Measurements from ENCODE around the gene CRY1. TPM values are rescaled to one million over a fixed set of nuclear protein-coding genes. Genes with fewer than 3 reads are reported as not detected.

The CRY1 gene
- polyA plus RNA-seq (ENCODE audit: insufficient read length in 4 of 4): 10 to 100 TPM; 25.3 to 35.7 (median 29.1) TPM

DNA sequence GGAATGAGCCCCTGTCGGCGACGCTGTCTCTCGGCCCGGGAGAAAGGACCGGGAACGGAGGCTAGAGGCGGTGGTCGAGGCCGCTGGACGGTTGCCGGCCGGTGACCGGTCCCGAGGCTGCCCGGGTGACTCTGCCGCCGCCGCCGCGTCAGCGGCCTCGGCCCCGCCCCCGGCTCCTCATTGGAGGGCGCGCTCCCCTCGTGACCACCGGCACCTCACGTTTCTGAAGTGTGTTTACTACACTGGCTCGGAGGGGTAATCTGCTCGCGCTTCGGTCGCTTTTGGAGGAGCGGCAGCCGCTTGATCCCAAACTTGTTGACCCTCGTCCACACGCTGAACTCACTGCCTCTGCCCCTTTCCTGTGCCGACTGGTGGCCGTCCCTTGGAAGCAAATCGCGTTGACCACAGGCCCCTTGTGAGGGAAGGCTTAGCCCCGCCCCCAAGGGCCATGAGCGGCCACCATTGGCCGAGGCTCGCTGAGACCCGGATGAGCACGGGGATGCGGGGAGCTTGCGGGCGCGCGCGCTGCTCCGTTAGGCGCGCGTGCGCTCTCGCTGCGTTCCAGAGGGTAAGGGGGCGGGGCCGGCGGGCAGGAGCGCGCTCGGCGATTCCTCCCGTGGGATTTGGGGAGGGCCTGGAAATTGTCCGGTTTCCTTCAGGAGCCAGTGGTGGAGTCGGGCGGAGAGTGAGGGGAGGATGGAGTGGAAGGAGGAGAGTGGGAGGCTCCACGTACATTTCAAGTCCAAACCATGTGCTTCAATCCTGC is at the start of gene CRY1:
Gene CRY1, minus strand, starts transcription at position 133 of the 766 bp plus-strand sequence. CDS start 588 bp downstream, outside the sequence.
- peak; percentile 95 to 99 (median 96) for DNase-seq (ENCODE audit: low read depth in 4 of 4, low spot score in 2 of 4)

DNA sequence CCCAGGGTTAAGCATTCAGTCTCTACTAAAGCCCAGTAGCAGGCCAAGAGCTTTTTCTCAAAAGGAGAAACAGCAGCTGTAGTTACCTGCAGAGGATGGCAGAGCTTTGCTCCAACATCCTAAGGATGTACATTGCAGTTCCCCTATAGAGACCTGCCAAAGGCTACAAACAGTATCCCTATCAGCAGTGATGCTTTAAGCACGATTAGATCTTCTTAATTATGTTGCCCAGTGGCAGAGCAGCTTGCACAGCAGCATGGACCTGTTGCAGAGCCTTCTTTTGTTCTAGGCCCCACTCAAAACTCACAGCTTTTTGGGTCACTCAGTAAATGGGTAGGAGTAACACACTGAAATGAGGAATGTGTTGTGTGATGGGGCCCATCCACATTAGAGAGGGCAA is 46.4 kb upstream of the CRY1 start:
- DNase-seq (ENCODE audit: low read depth in 4 of 4, low spot score in 2 of 4): no peak

DNA sequence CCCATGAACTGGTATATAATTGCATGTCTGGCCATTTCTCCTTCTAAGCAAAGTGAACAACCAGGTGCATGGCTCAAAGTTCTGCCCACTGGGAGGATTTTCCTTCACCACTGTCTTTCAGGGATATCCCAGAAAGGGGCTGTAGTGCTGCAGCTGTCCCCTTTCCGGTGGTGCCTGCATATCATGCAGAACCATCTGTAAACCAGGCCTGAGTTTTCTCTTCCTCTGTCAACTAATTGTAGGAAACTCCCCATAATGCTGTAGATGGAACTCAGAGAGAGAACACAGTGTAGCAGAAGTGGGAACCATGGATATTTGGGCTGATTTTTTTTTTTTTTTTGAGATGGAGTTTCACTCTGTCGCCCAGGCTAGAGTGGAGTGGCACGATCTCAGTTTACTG is 45.6 kb upstream of the CRY1 start:
- no peak for DNase-seq (ENCODE audit: low read depth in 4 of 4, low spot score in 2 of 4)

DNA sequence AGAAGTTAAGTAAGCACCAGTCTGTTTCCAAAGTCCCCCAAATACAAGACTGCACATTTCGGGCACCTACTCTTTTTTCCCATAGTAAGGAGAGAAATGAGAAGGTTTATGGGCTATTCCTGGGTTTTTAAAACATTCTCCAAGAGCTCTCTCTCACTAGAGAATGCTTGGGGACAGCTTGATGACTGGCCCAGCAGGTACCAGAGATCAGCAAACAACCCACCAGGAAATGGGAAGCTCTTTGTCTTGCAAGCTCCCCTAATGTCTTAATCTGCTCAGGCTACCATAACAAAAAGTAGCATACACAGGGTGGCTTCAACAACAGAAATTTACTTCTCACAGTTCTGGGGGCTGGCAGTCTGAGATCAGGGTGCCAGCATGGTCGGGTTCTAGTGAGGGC is 41.8 kb upstream of the CRY1 start:
- no peak for DNase-seq (ENCODE audit: low read depth in 4 of 4, low spot score in 2 of 4)

DNA sequence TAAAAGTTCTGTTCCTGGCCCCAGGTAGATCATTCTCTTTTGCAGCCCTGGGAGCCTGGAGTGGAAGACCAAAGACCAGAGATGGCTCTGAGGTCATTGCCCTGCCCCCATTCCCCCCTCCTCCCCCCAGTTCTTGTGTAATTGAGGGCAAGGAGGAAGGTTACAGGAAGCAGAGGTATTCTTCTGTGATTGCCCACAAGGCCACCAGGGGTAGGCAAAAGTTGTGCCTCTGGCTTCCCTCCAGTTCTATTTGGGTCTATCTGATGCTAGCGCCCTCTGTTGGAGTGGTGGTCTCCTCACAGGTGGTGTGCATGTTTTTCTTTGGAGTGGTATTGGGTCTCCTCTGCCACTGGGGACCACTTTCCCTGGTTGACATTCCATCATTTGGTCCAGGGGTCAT is 41.2 kb upstream of the CRY1 start:
- DNase-seq (ENCODE audit: low read depth in 4 of 4, low spot score in 2 of 4): no peak

DNA sequence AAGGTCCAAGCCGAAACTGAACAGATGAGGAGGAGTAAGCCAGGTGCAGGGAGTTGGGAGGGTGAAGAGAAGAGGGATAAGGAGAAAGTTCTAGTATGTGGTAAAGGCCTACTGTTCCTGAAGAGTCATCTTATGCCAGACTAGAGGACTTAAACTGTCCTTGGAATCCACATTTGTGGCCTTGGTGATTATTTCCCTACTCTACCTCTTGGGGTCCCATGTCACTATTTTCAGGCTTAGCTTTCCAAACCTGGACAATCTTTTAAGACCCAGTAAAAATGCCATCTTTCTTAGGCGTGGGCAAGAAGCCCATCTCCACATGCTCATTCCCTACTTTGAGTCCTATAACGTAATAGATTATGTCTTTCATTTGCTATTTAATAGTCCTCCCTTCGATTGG is 40.1 kb upstream of the CRY1 start:
- DNase-seq (ENCODE audit: low read depth in 4 of 4, low spot score in 2 of 4): no peak

DNA sequence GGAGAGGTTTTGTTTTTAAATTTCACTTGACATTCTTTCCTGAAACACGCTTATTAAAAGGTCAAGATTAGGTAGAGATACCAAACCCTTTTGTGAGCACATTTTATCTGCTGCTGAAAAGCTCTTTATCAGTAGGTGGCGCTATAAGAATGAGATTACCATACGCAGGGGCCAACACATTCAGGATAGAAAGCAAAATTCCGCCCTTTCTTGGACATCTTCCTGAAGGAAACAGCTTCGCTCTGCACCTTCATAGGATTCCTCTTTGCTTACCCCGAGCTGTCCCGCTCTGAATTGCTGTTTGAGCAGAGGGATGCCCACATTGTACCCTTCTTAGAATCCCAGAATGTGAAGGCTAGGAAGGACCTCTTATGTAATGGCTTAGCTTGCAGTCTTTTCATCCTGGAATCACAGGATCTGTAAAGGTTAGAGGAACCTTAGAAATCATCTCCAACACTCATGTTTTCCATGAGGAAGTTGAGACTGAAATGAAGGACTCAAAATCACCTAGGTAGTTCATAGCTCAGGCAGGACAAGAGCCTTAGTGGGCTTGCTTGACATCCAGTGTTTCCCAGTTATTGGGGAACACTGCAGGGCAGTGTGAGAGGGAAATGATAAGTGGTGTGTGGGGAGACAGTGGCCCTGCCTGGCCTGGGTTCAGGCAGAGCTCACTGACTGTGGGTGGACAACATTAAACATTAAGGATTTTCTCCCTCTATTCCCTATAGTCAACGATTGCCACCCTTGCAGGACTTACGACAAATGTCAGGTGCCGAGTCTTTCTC is 38.7 kb upstream of the CRY1 start:
- peak; percentile 18 to 51 (median 34) for DNase-seq (ENCODE audit: low read depth in 4 of 4, low spot score in 2 of 4)

DNA sequence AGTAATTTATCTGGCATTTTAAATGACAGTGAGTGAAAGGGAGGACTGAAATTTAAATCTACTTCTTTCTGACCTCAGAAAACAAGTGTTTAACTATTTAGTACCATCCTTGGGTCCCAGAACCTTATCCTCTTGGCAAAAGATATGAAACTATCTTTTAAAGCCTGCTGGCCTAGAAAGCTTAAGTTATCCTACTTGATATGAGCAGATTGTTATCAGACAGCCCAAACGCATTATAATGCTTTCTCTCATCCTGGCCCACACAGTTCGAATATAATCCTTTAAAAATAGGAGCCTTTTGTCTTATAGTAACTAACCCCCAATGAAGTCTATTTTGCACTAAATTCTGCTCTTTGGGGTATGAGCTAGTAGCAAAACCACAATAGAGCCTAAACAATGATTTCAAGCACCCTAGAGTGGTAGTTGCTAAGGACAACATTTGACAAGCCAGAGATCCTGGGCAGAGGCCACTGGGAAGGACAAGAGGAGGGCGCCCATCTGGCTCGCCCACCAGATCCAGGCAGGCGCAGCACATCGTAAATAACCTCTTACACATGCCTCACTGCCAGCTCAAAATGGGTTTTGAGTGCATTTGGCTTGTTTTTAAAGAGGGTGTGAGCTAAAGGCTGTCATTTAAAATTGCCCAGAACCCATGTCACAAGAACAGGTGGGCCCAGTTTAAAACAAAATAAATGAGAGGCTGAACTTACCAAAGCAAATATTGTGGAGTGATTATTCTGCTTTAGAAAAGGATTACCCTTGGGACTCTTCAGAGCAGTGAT is 37.7 kb upstream of the CRY1 start:
- DNase-seq (ENCODE audit: low read depth in 4 of 4, low spot score in 2 of 4): no peak

DNA sequence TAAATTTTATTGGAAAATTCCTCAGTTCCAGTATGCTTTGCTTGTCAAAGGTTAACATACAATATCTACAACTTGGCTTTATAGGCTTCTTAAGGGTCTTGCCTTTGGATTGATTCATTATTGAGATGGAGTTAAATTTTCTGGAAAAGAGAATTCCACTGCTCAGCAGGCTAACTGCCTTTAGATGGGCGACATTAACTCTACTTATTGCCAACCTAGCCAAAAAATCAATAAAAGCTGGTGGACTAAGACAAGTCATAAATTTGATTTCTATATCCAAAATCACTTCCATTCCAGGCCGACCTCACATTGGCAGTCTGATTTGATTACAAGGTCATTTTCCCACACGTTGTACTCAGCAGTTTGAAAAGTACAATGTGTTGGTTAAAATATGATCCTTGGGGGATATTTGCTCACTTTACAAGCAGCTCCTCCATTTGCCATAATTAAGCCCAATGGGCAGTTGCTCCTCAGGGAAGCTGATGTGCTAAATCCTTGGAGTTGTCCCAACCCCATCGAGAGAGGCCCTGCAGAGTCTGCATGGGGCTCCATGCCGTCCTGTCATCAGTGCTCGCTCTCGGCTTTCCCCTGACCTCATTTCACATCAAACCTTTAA is 36.1 kb upstream of the CRY1 start:
- DNase-seq (ENCODE audit: low read depth in 4 of 4, low spot score in 2 of 4): no peak

DNA sequence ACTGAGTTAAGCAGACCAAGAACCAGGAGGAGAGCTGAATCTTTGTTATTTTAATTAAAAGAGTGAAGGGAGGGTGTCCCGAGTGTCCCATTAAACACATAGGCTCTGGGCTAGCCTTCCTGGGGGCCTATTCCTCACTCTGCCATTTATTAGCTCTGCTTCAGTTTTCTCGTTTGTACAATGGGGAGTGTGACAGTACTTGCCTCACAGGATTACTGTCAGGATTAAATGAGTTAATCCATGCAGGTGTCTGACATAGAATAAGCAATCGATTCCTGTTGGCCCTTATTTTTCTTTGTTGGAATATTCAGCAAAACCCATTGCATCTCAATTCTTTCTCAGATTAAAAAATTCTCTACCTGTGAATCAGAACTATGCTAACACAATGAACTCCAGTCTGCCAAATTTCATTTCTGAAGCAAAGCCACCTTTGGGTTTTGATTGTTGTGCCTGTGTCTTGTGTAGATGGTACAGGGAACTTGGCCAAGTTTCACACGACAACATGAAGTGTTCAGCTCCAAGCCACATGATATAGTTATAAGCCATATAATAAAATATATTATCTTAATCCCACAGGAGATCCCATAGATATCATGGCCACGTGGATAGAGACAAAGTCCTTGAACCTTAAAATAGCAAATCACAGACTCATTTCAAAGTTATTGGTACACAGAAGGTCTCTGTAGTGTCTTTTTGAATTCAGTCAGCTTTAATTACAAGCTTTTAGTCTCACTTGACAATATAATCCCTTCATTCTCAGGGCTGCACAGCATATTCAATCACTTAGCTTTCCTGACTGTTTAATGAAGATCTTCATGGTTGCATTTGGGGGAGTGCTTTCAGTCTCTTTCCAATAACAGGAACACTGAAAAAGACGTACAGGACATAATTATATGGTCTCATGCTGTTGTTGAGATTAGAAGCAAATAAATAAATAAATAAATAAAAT is 34.4 kb upstream of the CRY1 start:
- no peak for DNase-seq (ENCODE audit: low read depth in 4 of 4, low spot score in 2 of 4)

DNA sequence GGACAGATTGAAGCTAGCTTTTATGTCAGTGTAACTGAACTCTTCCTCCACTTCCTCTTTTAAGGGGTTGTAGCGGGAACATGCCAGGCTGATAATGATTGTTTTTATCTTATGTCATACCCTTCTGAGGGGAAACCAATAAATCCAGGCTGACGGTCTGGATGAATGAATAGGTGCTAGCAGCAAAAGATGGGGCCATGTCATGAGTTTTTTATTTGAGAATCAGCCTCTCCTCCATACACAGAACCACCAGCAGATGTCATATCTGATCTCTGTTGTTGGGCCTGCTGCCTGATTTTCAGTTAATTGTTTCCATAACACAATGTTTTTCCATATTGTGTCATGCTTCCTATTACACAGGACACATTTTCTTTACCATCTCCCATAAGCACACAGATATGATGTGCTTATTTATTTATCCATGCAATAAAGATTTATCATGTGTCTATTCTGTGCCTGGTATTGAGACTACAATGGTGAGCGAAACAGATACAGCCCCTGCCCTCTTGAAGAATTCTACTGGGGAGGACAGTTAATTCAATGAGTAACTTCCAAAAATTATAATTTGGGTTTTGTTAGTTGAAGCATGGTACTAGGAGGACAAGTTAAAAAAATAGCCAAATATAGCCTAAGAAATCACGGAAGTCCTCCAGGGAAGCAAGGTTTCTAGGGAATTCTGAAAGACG is 33.6 kb upstream of the CRY1 start:
- DNase-seq (ENCODE audit: low read depth in 4 of 4, low spot score in 2 of 4): no peak

DNA sequence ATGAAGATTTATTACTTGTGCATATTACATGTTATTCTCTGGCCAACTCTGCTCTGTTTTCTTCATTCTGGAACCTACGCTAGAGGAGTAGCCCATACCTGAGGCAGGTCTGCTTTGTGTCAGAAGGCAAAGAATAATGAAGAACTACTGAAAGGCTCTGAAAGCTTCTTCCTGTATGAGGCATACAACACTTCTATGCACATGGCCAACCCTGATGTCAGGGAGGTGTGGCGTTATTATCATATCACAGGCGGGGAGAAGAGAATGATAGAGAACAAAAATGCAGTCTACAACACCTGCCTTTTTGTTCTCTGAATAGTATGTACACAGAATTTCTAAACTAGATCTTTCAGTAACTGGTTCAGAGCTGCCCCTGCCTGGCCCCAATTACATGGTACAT is 32.5 kb upstream of the CRY1 start:
- no peak for DNase-seq (ENCODE audit: low read depth in 4 of 4, low spot score in 2 of 4)

DNA sequence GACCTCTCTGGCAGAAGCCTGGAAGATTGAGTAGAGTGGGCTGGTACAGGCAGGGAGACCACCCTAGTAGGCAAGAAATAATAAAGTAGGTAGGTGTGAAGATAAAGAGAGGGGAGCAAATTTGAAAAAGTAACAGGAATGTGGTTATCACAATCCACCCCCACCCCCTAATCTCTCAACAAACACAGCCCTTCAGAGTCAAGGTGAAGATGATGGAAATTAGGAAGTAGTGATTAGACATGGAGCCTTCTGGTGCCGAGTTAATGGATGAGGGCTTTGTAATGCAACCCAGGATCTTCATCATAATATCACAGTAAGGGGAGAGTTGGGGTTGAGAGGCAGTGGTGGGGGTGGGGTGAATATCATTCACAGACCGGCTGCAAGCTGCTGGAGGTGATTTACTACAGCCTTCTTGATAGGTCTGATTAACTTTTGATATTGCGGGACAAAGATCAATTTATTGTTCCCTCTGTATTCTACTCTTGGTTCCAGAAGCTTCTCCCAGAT is 29.2 kb upstream of the CRY1 start:
- DNase-seq (ENCODE audit: low read depth in 4 of 4, low spot score in 2 of 4): no peak

DNA sequence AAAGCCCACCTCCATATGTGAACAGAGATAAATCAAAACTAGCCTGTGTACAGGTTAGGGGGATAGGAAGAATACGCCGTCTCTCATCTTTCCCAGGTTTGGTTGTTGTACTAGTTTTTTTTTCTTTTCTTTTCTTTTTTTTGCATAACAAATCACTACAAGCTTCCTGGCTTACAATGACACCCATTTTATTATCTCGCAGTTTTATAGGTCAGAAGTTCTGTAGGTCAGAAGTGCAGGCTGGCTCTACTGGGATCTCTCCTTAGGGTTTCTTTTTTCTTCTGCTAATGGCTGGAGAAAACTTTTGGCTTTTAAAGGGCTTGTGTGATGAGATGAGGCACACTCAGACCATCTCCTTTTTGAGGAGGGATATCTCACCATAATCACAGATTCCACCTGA is 25.7 kb upstream of the CRY1 start:
- no peak for DNase-seq (ENCODE audit: low read depth in 4 of 4, low spot score in 2 of 4)

DNA sequence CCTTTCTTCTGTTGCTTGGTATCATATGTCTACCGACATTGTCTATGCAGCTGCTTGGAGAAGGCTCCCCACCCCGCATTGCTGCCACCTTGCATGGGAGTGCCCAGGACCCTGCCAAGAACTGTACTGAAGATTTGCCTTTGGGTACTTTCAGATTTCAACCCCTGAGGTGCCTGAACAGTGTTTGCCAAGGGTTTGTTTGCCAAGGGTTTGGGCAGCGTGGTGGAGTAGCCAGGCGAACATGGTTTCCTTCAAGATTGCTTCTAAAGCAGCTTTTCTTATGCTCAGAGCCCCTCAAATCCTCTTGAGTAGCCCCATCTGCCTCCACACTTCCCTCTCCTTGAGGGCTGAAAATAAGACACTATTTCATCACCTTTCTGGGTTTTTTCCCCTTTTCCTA is 25.3 kb upstream of the CRY1 start:
- no peak for DNase-seq (ENCODE audit: low read depth in 4 of 4, low spot score in 2 of 4)

DNA sequence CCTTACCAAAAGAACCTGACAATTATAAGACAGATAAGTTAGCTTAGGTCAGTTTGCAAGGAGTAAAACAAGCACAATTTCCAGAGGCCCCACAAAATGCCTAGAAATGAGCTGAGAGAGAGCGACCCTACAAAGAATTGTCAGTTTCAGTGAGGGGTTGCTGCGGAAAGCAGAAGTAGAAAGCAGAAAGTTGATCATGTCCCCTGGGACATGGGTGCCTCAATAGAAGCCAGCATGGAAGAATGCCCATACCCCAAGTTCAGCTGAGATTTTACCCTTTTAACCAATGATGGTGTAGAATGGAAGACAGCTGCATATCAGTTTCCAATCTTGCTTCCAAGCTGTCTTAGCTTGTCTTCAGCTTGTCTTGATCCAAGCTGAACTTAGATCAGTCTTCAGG is 21.8 kb upstream of the CRY1 start:
- no peak for DNase-seq (ENCODE audit: low read depth in 4 of 4, low spot score in 2 of 4)

DNA sequence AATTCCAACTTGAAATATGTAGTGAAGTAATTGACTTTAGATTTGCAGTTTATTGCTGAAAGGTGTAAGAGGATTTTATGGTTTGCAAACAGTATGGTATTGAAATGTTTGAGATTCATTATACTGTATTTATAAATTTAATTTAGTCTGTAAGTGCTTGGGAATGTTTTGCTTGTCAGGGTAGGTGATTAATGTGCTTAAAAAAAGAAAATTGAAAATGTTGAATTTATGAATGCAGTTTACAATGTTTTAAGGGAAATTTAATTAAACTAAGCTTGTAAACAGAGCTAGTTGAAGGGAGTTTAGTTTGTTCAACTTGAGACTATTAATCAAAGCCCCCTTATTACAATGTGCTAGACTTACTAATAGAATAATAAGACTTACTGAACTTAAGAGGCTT is 18.0 kb upstream of the CRY1 start:
- no peak for DNase-seq (ENCODE audit: low read depth in 4 of 4, low spot score in 2 of 4)

DNA sequence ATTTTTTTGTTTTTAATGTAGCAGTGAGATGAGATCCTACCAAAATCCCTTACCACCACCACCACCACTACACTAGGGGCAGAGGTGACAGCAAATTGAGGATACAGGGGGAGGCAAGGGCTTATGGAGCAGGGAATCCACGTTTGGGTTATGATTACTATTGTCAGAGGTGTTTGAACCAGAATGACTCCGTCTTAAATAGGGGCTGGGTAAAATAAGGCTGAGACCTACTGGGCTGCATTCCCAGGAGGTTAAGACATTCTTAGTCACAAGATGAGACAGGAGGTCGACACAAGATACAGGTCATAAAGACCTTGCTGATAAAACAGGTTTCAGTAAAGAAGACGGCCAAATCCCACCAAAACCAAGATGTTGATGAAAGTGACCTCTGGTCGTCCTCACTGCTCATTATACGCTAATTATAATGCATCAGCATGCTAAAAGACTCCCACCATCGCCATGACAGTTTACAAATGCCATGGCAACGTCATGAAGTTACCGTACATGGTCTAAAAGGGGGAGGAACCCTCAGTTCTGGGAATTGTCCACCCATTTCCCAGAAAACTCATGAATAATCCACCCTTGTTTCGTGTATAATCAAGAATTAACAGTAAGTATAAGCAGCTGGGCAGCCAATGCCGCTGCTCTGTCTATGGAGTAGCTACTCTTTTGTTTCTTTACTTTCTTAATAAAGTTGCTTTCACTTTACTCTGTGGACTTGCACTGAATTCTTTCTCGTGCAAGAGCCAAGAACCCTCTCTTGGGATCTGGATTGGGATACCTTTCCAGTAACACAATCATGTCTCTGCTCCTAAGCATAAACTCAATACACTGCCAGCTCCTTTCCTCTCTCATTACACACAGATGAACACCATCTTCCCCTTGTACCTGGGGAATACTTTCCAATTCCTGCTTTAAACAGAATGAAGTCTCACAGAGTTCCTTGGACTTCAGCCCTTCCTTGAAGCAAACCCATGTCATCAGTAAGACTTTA is 16.7 kb upstream of the CRY1 start:
- DNase-seq (ENCODE audit: low read depth in 4 of 4, low spot score in 2 of 4): no peak
